ENCODE measurements around the gene MMADHC. TPM values are rescaled to one million over a fixed set of nuclear protein-coding genes. Genes with fewer than 3 reads are reported as not detected.

Gene MMADHC
- polyA plus RNA-seq, 1 donor (not counting 4 experiments of a cell fraction or from before 2014, with no cell fraction given): 140 TPM

DNA sequence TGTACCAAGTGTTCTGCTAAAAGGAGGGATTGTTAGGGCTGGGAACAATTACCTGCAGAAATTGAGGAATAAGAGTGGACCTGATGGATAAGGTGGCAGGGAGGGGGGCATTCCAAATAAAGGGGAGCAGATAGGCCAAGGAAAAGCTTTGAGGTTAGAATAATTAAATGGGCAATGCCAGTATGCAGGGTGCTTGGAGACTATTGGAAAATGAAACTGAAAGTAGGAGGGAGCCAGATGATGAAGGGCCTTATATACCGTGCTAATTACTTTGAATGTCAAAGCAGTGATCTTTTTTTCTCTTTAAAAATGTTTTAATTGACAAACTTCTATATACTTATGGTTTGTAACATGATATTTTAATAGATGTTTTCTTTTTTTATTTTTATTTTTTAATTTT lies 42.9 kb downstream of the MMADHC start:
- Histone ChIP-seq H3K27ac (ENCODE audit: control insufficient read depth, insufficient read depth, low read length) (no peak overlapping the region), H3K9me3 (ENCODE audit: control insufficient read depth, low read depth, low read length) (no peaks in the 10 kb centered on the region), H2AFZ (ENCODE audit: control insufficient read depth, low read length) (no peak overlapping the region), H3K4me2 (ENCODE audit: control insufficient read depth, extremely low read depth, insufficient read depth, low read depth, low read length) (no peak overlapping the region), H3K36me3 (ENCODE audit: control insufficient read depth in 2 of 2, extremely low read depth in 1 of 2, insufficient read depth in 2 of 2, low read length in 2 of 2) (no peaks in the 10 kb centered on the region), H3K4me1 (ENCODE audit: control insufficient read depth, extremely low read depth, insufficient read depth, low read length) (no peaks in the 10 kb centered on the region), H3K9ac (ENCODE audit: control insufficient read depth, extremely low read depth, insufficient read depth, low read length) (no peak overlapping the region), H3K4me3 (ENCODE audit: control insufficient read depth in 2 of 3, extremely low read depth in 1 of 3, insufficient read depth in 2 of 3, low read depth in 1 of 3, low read length in 3 of 3) (no peak overlapping the region), H4K20me1 (ENCODE audit: control insufficient read depth, extremely low read depth, insufficient read depth, low read length) (no peaks in the 10 kb centered on the region), H3K9me1 (ENCODE audit: control insufficient read depth, extremely low read depth, insufficient read depth, low read length) (no peaks in the 10 kb centered on the region), H3K79me2 (ENCODE audit: control insufficient read depth, insufficient read depth, low read length) (no peaks in the 10 kb centered on the region), H3K27me3 (ENCODE audit: control insufficient read depth, extremely low read depth, insufficient read depth, low read length) (no peaks in the 10 kb centered on the region)
- no peak for FAIRE-seq
- dilution Hi-C loops (cut with MboI; ENCODE audit: extremely low pct_ligation_motif_present, low sequenced_read_pairs): no loop called here
- TF ChIP-seq CTCF (optimal IDR thresholded peaks at IDR 0.05 in 1 of 3, IDR thresholded peaks at IDR 0.05 in 1 of 3, conservative IDR thresholded peaks at IDR 0.05 in 1 of 3; ENCODE audit: extremely low read depth in 1 of 3, insufficient read depth in 2 of 3, low read length in 3 of 3) (no peak), EZH2 (IDR thresholded peaks at IDR 0.05; ENCODE audit: low read length) (no peak)
- DNase-seq (ENCODE audit: low read depth, low spot score): no peak

- TF ChIP-seq CTCF (optimal IDR thresholded peaks at IDR 0.05 in 1 of 3, IDR thresholded peaks at IDR 0.05 in 1 of 3, conservative IDR thresholded peaks at IDR 0.05 in 1 of 3; ENCODE audit: extremely low read depth in 1 of 3, insufficient read depth in 2 of 3, low read length in 3 of 3) (no peak), EZH2 (IDR thresholded peaks at IDR 0.05; ENCODE audit: low read length) (no peak)
- DNase-seq (ENCODE audit: low read depth, low spot score) (no peak), FAIRE-seq (no peak)
- H3K9me3 ChIP-seq (ENCODE audit: control insufficient read depth, low read depth, low read length): no peaks in the 10 kb centered on the region
- no peaks in the 10 kb centered on the region for H3K9me1 ChIP-seq (ENCODE audit: control insufficient read depth, extremely low read depth, insufficient read depth, low read length)
- no peak overlapping the region for H3K9ac ChIP-seq (ENCODE audit: control insufficient read depth, extremely low read depth, insufficient read depth, low read length)
- H4K20me1 ChIP-seq (ENCODE audit: control insufficient read depth, extremely low read depth, insufficient read depth, low read length): no peaks in the 10 kb centered on the region
- no peak overlapping the region for H3K4me3 ChIP-seq (ENCODE audit: control insufficient read depth in 2 of 3, extremely low read depth in 1 of 3, insufficient read depth in 2 of 3, low read depth in 1 of 3, low read length in 3 of 3)
- H3K27me3 ChIP-seq (ENCODE audit: control insufficient read depth, extremely low read depth, insufficient read depth, low read length): no peaks in the 10 kb centered on the region
- H3K79me2 ChIP-seq (ENCODE audit: control insufficient read depth, insufficient read depth, low read length): no peaks in the 10 kb centered on the region
- H3K27ac ChIP-seq (ENCODE audit: control insufficient read depth, insufficient read depth, low read length): no peak overlapping the region
- H3K4me2 ChIP-seq (ENCODE audit: control insufficient read depth, extremely low read depth, insufficient read depth, low read depth, low read length): no peak overlapping the region
- H2AFZ ChIP-seq (ENCODE audit: control insufficient read depth, low read length): no peak overlapping the region
- dilution Hi-C loops (cut with MboI; ENCODE audit: extremely low pct_ligation_motif_present, low sequenced_read_pairs): no loop called here
- H3K36me3 ChIP-seq (ENCODE audit: control insufficient read depth in 2 of 2, extremely low read depth in 1 of 2, insufficient read depth in 2 of 2, low read length in 2 of 2): no peaks in the 10 kb centered on the region
- H3K4me1 ChIP-seq (ENCODE audit: control insufficient read depth, extremely low read depth, insufficient read depth, low read length): peaks cover 2% of the 10 kb centered on the region
Measured at GRCh38 chr2:149543845-149544244, 43.7 kb downstream of the MMADHC start.

Data from keratinocyte (primary cell).